Measurements from ENCODE around the gene PFKL.
"Not testable (repeated sequence)": the region's sequence is repeated elsewhere in the genome, so short reads cannot be mapped to it uniquely, and the experiment has no call there.

Gene PFKL

DNA sequence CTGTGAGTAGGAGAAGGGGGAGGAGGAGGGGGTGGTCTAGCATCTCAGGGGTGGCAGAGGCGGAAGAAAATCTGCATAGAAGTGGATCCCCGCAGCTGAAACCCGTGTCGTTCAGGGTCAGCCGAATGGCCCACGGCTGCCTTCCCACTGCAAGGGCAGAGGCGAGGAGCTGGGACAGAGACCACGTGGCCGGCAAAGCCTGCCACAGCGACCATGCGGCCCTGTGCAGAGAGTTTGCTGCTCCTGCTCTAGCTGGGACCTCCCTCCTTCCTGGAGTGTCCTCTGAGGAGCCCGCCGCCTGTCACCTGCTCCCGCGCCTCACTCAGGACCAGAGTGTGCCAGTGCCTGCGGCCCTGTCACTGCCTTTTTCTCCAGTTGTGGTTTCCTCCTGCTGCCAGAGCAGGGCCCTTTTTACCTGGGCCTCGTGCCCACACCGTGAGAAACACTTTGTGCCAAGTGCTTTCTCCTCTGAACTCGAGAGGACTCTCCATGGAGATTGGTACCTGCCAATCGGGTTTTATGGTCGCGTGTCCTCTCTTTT is 48.1 kb downstream of the PFKL start:
- DNase-seq = no peak

DNA sequence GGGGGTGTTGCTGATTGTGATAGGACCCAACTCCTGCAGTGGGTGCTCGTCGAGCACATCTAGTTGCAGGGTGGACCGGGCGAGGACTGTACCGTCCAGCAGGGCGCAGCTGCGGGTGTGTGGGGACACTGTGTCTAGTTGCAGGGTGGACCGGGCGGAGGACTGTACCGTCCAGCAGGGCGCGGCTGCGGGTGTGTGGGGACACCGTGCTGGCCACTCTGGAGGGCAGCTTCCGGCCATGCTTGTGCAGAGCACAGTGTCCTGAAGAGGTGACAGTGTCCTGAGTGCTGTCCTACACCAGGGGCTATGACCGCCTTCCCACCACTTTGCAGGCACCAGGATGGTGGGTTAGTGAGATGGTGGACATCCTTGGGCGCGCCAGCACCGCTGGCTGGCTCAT is 49.0 kb downstream of the PFKL start:
- DNase-seq = no peak

DNA sequence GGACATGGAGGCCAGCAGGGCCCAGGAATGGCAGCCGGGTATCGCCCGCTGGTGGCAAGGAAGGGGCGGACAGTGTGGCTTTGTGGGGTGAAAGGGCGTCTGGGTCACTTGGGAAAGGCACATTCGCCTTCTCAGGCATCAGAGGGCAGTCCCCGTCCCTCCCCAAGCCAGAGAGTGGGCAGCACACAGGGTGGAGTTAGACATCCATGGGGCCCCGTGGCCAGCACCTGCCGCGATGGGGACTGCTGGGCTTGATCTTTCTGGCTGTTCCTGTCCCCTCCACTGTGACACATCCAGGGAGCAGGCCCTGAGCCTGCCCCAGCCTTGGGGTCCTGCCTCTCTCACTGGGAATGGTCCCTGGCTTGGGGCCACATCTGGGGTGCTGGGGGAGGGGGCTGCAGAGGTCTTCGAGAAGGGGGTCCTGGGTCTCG is 49.6 kb downstream of the PFKL start:
- no peak for DNase-seq

DNA sequence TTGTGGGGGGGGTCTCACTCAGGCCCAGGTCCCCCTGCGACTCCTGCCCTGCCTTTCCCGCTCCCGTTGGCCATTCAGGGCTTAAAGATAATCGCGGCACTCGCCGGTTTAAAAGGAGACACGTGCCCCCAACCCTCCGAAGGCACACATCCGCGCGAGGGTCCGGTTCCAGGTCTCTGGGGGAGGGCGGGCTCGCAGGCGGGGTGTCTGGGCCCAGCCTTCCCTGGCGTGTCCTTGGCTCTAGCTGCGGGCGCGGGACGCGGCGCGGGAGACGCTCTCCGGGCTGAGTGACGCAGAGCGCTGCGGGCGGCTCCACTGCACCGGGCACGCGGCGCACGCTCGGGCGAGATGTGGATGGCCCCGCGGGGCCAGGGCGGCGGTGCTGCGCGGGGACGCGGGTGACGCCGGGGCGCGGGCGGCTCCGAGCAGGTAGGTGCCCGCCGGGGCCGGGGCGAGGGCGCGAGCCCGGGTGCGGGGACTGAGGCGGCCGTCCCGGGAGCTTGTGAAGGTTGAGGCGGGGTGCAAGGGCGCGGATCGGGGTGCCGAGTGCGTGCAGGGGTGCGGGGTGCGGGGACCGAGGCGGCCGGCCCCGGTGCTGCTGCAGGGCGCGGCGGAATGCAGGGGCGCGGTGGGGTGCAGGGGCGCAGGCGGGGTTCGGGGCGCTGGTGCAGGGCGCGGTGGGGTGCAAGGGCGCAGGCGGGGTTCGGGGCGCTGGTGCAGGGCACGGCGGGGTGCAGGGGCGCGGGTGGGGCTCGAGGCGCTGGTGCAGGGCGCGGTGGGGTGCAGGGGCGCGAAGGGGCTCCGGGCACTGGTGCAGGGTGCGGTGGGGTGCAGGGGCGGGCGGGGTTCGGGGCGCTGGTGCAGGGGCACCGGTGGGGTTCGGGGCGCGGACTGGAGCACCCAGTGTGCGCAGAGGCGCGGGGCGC is 50.3 kb downstream of the PFKL start:
- DNase-seq = peak; percentile 16

DNA sequence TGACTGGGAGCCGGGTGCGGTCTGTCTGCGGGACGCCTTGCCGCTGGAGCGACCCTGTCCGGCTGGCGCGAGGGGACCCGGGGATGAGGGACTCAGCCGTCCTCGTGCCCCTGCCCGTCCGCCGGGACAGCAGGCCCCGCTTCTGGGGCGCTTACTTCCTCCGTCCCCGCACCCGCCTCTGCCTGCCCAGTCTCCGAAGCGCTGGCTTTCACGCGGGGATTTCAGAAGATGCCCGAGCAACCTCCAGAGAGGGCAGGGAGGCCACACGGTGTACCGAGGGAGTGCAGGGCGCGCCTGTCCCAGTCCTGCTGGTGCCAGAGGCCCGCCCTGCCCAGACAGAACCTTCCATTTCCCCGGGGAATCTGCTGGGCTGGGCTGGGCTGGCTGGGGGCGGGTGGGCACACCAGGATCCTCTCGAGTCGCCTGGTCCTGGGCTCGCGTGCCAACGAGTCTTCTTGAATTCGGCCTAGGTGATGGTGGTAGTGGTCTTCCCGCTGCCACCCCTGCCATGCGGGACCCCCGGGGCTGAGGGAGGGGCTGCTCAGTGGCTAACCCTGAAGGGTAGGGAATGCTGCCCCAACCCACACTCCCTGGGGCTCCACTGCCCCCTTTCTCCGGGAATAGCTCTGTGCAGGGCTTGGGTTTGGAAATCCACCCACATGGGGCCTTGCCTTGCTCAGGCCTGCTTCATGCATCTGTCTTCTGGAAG is 51.1 kb downstream of the PFKL start:
- peak; percentile 16 for DNase-seq

DNA sequence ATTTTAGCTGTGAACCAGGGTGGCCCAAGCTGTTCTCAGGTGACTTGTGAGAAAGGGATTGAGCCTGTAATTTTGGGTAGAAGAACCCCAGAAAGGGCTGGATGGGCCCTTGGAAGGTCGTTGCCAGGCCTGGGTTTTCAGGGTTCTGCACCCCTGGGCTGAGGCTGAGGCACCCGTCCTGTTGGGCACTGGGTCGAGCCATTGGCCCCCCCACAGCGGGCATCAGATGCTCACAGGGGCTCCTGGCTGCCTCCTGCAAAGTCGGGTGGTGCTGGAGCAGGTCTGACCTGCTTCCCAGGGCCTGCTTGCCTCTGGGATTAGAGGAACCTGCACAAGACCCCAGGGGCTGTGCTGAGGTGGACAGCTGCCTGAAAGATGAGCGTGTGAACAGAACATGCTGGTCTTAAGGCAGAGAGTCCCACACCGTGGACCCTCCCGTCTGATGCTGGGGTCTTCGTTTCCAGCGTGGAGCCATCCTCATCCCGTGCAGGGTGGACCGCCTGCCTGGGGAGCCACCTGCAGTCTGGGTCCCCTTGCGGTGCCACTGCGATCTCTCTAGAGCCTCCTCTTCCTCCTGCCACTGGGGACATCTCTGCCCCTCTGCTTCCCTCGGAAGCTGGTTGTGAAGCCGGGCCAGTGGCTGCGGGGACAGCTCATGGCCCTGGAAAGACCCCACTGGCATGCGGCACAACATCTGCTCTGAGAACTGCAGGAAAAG is 51.8 kb downstream of the PFKL start:
- no peak for DNase-seq

DNA sequence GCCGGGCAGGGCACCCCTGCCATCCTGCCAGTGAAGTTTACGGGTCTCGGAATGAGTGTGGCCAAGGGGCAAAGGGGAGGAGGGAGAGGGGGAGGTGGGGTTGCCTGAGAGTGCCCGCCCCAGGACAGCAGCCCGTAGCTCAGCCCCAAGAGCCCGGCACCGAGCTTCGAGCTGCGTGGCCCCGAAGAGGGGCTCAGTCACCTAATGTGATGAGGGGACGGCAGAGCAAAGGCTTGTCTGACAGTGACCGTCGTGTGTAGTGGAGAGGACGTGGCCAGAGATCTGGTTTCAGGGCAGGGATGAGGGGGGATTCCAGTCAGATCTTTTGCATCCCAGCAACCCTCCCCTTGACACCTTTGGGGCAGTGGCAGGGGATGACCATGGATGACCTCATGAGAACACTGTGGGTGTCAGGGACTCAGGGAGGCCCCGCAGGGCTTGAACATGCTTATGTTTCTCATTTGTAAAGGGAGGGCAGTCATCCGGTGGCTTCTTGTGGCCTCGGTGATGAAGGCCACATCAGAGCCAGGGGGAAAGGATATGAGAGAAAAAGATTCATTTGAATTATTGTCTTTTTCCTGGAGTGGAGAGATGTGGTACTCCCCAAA is 52.5 kb downstream of the PFKL start:
- DNase-seq = no peak

DNA sequence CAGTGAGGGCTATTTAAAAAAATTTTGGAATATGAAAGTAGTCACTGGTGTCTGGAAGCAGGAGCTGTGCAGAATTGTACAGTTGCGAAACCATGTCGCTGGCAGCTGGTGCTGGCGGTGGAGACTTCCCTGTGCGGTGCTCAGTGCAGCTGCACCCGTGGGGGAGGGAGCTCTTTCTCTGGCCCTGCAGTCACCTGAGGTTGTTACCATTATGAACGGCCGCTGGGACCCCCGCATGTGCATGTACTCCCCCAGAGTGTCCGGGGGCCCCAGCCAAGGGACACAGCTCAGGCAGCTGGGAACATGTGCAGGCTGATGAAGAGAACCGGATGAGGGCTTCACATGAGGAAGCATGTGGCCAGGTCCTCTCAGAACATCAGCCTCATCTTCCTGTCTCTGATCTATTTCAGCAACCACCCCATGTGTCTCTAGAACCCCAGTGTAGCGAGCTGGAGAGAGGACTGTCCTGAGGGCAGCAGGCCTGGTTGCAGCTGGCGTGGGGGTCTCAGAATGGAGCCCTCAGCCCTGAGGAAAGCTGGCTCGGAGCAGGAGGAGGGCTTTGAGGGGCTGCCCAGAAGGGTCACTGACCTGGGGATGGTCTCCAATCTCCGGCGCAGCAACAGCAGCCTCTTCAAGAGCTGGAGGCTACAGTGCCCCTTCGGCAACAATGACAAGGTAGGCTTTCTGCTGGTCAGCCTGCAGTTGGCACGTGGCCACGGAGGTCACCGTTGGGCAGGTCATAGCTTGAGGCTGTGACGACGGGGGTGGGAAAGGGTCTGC is 53.5 kb downstream of the PFKL start, which contains the start of gene TRPM2:
TRPM2 (plus strand) TSS at position 431 of the 780 bp plus-strand sequence; CDS start at position 511, 80 bp downstream.
- peak; percentile 72 for DNase-seq

DNA sequence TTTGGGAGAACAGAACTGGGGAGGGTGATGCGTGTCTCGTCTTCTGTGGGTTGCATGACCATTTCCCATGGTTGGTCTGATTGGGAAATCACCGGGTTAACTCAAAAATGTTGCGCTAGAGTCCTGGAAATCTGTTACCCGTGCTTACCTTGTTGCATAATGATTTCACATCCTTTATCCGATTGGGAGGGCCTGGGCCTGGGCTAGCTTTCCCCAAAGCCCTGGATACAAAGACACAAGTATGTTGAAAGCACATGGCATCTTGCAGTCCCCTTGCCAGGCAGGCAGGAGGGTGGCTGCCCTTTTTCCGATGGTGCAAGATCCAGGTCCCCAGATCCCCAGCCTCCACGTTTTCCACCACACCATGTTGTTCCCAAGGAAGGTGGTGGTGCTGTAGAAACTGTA is 54.1 kb downstream of the PFKL start:
- no peak for DNase-seq

DNA sequence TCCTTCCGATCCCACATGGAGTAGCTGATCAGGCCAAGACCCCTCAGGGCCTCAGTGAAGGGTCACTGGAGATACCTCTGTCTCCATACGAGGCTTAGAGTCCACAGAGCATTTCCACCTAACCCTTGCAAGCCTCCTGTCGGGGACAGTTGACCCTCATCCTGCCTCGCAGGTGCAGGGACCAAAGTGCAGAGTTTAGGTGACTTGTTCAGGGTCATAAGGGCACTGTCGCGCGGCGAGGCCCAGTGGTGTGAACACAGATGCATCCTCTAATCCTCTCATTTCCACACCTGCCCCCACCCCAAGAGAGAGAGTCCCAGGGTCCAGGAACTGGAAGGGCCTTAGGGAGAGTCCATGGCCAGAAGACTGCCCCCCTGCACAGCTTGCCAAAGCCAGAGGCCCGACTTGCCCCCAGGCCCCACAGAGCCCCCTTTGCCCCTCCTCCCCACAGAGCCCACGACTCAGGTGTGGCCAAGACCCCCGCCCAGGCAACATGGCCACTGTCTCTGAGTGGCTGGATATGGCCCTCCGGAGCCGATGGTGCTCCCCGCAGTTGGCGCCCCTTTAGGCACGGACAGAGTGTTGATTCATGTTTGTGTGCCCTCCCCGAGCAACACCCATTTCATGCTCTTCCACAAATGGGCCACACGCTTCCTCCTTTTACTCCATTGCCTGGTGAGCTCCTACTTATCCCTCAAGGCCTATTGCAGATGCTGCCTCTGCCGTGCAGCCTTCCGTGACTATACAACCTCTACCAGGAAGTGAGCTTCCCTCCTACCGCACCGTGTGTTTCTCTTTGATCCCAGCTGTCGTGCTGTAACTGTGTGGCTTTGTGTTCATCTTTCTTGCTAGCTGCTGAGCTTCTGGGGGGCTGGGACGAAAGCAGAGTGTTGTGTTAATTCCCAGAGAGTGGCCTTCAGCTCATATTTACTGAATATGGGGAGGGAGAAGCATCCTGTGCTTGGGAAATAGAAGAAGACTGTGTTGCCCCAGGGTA is 55.2 kb downstream of the PFKL start:
- DNase-seq = no peak

DNA sequence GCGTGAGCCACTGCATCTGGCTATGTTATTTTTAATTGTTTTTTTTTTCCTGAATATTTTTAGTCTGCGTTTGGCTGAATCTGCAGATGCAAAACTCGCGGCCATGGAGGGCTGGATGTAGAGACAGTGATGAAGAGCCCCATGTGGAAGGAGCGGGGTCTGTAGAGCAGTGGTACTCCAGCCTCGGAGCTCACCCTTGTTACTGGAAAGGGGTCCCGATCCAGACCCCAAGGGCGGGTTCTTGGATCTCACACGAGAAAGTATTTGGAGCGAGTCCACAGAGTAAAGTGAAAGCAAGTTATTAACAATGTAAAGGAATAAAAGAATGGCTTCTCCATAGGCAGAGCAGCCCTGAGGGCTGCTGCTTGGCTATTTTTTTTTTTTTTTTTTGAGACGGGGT is 56.3 kb downstream of the PFKL start:
- DNase-seq = no peak

DNA sequence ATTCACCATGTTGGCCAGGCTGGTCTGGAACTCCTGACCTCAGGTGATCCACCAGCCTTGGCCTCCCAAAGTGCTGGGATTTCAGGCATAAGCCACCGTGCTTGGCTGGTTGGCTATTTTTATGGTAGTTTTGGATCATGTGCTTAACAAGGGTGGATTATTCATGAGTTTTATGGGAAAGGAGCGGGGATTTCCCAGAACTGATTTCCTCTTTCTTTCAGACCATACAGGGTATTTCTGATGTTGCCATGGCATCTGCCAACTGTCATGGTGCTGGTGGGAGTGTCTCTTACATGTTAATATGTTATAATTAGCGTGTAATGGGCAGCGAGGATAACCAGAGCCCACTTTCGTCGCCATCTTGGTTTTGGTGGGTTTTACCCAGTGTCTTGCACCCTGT is 56.8 kb downstream of the PFKL start:
- no peak for DNase-seq

DNA sequence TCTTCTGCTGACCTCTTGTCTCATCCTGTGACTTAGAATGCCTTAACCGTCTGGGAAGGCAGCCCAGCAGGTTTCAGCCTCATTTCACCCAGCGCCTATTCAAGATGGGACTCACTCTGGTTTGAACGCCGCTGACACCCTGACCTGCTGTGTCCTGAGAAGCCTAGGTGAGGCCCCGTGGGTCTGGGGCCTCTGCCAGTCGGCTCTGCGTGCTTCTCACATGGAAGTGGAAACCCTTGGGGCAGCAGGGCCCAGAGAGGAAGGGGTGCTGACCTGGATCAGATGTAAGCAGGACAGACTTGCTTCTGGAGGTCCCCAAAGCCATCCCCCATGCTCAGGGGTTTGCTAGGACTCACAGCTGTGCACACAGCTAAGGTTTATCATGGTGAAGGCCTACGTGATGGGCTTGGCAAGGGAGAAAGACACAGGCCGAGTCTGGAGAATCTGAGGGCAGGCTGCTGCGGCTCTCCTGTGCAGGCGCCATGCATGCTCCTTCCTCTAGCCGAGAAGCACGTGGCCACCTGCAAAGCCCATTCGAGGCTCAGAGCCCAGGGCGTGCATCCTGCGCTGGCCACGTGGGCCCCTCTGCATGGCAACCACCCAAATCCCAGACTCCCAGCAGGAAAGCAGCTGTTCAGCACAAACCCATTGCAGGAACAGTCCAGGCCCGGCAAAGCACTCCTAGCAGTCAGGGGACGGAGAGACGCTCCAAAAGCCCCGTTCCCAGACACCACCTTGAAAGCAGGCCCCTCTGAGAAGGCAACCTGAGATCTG is 57.4 kb downstream of the PFKL start:
- no peak for DNase-seq

DNA sequence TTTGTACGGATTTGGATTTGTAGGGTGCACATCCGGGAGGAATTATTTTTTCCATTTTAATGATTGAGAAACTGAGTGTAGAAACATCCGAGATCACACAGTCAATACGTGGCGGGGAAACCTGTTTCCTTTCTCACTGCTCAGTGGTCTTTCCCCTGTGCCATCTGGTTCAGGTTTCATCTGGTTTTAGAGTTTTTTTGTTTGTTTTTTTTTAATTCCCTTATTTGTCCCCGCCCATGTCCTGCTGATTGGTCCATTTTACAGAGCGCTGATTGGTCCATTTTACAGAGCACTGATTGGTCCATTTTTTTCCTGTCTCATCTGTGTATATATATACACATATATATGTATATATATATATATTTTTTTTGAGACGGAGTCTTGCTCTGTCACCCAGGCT is 59.5 kb downstream of the PFKL start:
- DNase-seq = no peak

DNA sequence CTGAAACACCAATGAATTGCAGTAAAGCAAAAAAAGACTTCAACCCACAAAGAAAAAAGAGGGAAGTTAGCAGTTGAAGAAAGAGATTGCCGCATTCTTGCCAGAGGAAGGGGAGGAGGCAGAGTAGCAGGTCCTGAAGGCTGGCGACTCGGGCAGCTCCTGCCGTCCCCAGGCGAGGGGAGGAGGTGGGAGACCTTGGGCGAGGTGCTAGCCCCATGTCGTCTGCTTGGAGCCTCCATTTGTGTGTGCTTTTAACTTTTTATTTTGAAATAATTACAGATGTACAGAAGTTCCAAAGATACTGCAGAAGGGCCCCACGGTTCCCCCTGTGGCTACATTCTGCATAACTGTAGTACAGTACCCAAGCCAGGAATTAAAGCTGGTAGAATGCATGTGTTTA is 60.3 kb downstream of the PFKL start:
- DNase-seq = peak; percentile 13

DNA sequence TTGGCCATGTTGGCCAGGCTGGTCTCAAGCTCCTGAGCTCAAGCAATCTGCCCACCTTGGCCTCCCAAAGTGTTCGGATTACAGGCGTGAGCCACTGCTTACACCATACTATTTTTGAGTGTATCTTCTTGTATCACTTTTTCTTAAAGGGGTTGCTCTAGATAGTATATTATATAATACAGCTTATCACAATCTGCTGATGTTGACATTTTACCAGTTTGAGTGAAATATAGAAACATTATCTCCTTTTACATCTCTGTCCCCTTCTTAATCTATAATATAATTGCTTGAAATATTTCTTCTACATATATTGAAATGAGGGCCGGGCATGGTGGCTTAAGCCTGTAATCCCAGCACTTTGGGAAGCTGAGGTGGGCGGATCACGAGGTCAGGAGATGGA is 62.0 kb downstream of the PFKL start:
- not testable (repeated sequence) for DNase-seq

DNA sequence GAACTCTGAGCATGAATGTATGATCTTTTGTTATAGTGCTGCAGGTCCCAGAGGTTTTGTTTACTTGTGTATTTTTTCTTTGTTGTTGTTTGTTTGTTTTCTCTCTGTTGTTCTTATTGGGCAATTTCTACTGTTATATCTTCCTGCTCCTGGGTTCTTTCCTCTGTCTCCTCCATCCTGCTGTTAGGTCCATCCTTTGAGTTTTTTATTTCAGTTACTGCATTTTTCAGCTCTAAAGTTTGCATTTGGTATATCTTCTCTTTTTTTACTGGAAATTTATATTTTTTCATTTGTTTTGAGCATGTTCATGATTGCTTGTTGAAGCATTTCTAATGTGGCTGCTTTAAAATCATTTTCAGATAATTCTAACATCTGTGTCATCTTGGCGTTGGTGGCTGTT is 63.4 kb downstream of the PFKL start:
- DNase-seq = no peak

DNA sequence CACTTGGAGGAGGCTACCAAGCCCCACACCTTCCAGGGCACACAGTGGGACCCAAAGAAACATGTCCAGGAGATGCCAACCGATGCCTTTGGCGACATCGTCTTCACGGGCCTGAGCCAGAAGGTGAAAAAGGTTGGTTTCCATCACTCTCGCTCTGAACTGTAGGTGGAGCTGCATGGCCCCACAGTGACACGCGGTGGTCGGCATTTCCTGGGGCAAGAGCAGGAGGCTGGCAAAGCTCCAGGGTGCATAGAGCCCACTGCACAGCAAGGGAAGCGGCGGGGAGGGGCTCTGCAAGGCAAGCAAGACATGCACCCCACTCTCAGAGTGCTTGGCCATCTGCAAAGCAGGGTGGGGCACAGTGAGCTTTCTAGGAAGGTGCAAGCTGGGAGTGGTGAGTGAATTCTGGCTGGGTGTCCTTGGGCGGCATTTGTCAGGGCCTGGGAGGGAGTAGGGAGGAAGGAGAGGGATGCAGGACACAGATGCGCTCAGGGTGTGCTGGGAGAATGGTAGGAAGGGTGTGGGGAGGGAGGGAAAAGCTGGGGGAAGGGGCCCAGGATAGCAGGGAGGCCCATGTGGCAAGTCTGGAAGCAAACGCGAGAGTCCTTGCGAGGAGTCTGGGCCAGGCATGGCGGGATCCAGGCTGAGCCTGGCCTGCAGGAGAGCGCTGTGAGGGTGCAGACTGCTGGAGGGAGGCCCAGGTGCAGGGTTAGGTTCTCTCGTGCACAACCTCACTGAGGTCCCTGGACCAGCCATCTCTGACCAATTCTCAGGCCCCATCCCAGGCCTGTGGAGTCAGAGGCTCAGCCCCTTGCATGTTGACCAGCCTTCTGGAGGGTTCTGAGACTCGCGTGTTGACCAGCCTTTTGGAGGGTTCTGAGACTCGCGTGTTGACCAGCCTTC is 64.5 kb downstream of the PFKL start:
- DNase-seq = no peak
